GM18526 (cell line): ENCODE data around the gene ST7L.

Experiments used
- POLR2A ChIP-seq: IDR thresholded peaks from 3 replicates; pipeline ENCODE4 v1.6.1; 2011; ENCODE audit not compliant: insufficient read length; ENCODE audit errors: extremely low read depth

Gene ST7L

GRCh38 chr1:112618721-112619517 lies at the start of gene ST7L:
Gene ST7L (minus strand): TSS chr1:112619141. CDS start chr1:112619113, 28 bp downstream.
- peak; percentile 73 for TF ChIP-seq POLR2A

- TF ChIP-seq POLR2A = no peak
Observed at GRCh38 chr1:112666946-112667345, 48.0 kb upstream of the ST7L start.

- no peak for TF ChIP-seq POLR2A
Observed at GRCh38 chr1:112665857-112666256, 46.9 kb upstream of the ST7L start.

- TF ChIP-seq POLR2A = no peak
Observed at GRCh38 chr1:112651205-112651604, 32.3 kb upstream of the ST7L start.

- no peak for TF ChIP-seq POLR2A
Observed at GRCh38 chr1:112646225-112646624, 27.3 kb upstream of the ST7L start.

- TF ChIP-seq POLR2A = no peak
Observed at GRCh38 chr1:112643080-112643479, 24.1 kb upstream of the ST7L start.

GRCh38 chr1:112638110-112638428 lies 19.1 kb upstream of the ST7L start:
- TF ChIP-seq POLR2A = no peak

GRCh38 chr1:112637254-112638109 lies 18.5 kb upstream of the ST7L start:
- TF ChIP-seq POLR2A = no peak

GRCh38 chr1:112636597-112637253 lies 17.8 kb upstream of the ST7L start:
- TF ChIP-seq POLR2A = no peak

GRCh38 chr1:112636056-112636455 lies 17.1 kb upstream of the ST7L start:
- no peak for TF ChIP-seq POLR2A

GRCh38 chr1:112634367-112634766 lies 15.4 kb upstream of the ST7L start:
- TF ChIP-seq POLR2A = no peak

GRCh38 chr1:112633628-112634027 lies 14.7 kb upstream of the ST7L start:
- no peak for TF ChIP-seq POLR2A

GRCh38 chr1:112629256-112629655 lies 10.3 kb upstream of the ST7L start:
- TF ChIP-seq POLR2A = no peak

- no peak for TF ChIP-seq POLR2A
Observed at GRCh38 chr1:112628516-112628915, 9.6 kb upstream of the ST7L start.

- no peak for TF ChIP-seq POLR2A
Observed at GRCh38 chr1:112626887-112627286, 7.9 kb upstream of the ST7L start.

- TF ChIP-seq POLR2A = no peak
Observed at GRCh38 chr1:112626193-112626592, 7.3 kb upstream of the ST7L start.
